Tibial nerve (tissue), 4 donors: ENCODE results near the gene FHAD1.

Experiments
- CTCF ChIP-seq, 5 experiments: fragments of 200-600 bp in 3 of 5; fragments of 450-650 bp in 2 of 5; sonication (generic) in 3 of 5; IDR thresholded peaks; one replicate each; pipeline ENCODE4 v1.5.1; 2016 to 2019; ENCODE audit warnings: antibody characterized with exemption in 5 of 5, mild to moderate bottlenecking in 3 of 5, moderate library complexity in 2 of 5
- EP300 ChIP-seq, 2 donors: sonication (generic); formaldehyde crosslinking; IDR thresholded peaks; one replicate each; pipeline ENCODE4 v1.6.1; 2017; ENCODE audit warnings: antibody characterized with exemption in 2 of 2, mild to moderate bottlenecking in 1 of 2
- POLR2A ChIP-seq, 2 donors: fragments of 450-650 bp; IDR thresholded peaks; one replicate each; pipeline ENCODE4 v1.6.1; 2017; ENCODE audit warnings: antibody characterized with exemption in 2 of 2, mild to moderate bottlenecking in 2 of 2, moderate library complexity in 2 of 2

- TF ChIP-seq CTCF (IDR thresholded peaks at IDR 0.05) (no peak), POLR2A (IDR thresholded peaks at IDR 0.05) (no peak), EP300 (IDR thresholded peaks at IDR 0.05) (no peak)
These were observed 110.7 kb downstream of the FHAD1 start for GRCh38 chr1:15357612-15358207.
